Neural cell (in vitro differentiated cells): ENCODE data around the gene GAB2.

ENCODE experiments used
- CTCF ChIP-seq: fragments of 450-650 bp; IDR thresholded peaks from 2 replicates; pipeline ENCODE4 v1.5.1; 2014; ENCODE audit warnings: antibody characterized with exemption, mild to moderate bottlenecking, moderate library complexity; ENCODE audit not compliant: poor library complexity, severe bottlenecking
- EP300 ChIP-seq: fragments of 450-650 bp; conservative IDR thresholded peaks from 2 replicates; pipeline ENCODE4 v1.6.1; 2014; ENCODE audit warnings: antibody characterized with exemption, mild to moderate bottlenecking, moderate library complexity; ENCODE audit not compliant: poor library complexity, severe bottlenecking
- EZH2 ChIP-seq: fragments of 200-600, 300-800 bp; shearing (Covaris generic), sonication (generic); IDR thresholded peaks from 2 replicates; pipeline ENCODE4 v1.6.1; 2014; ENCODE audit warnings: antibody characterized with exemption, low read length, borderline replicate concordance, mild to moderate bottlenecking; ENCODE audit not compliant: insufficient read depth, poor library complexity, severe bottlenecking
- MXI1 ChIP-seq: fragments of 450-650 bp; conservative IDR thresholded peaks from 2 replicates; pipeline ENCODE4 v1.6.1; 2014; ENCODE audit warnings: antibody characterized with exemption, mild to moderate bottlenecking; ENCODE audit not compliant: poor library complexity, severe bottlenecking
- POLR2AphosphoS5 ChIP-seq: IDR thresholded peaks from 2 replicates; pipeline ENCODE4 v1.6.1; 2012
- SMC3 ChIP-seq: fragments of 450-650 bp; conservative IDR thresholded peaks from 2 replicates; pipeline ENCODE4 v1.6.1; 2014; ENCODE audit warnings: antibody characterized with exemption, mild to moderate bottlenecking, moderate library complexity; ENCODE audit not compliant: poor library complexity

- no peak for TF ChIP-seq MXI1
- TF ChIP-seq EP300 = no peak
- TF ChIP-seq CTCF = no peak
- no peak for TF ChIP-seq EZH2
- TF ChIP-seq SMC3 = no peak
- no peak for TF ChIP-seq POLR2AphosphoS5
These were observed 121.4 kb downstream of the GAB2 start for GRCh38 chr11:78295991-78296930.
